ENCODE results near the gene EDEM1. TPM values are rescaled to one million over a fixed set of nuclear protein-coding genes. Genes with fewer than 3 reads are reported as not detected.

EDEM1 gene
- total and polyA plus RNA-seq, 2 donors (not counting 1 experiment from before 2014, with no cell fraction given), result 58.3 to 167 TPM

DNA sequence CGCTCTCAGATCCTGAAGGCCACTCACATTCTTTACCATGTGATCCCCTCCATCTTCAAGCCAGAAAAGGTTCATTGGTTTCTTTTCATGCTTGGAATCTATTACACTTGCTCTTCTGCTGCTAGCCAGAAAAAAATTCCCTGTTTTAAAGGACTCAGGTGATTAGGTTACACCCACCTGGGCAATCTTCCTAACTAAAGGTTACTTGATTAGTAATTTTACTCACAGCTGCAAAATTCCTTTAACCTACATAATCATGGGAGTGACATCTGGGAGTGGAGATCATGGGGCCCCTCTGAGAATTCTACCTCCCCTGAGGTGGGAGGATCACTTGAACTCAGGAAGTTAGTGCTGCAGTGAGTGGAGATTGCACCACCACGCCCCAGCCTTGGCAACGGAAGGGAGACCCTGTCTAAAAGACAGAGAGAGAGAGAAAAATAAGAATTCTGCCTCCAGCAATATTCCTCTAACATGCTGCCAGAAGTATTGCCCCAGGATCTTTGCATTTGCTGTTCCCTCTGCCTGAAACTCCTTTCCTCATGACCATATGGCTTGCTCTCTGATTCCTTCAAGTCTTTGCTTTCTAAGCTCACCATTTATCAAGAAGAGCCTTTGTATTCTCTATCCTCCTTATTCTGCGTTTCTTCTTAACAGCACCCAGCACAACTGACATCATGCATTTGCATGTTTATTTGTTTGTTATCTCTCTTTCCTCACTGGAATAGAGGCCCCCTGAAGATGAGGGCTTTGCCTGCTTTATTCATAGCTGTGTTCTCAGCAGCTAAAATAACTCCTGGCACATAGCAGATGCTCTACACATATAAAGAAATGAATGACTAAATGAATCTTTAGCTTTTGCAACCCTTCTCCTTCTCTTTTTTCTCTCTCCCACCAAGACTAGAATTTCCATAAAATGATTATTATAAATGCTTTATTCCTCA, 68.2 kb downstream of the EDEM1 start:
- H3K27ac Mint-ChIP-seq, result no peak overlapping the region
- DNase-seq (no peak), ATAC-seq (ENCODE audit: low read depth) (no peak)
- POLR2A ChIA-PET, result no interaction called here
- H3K4me1 Mint-ChIP-seq, result peaks cover 23% of the 10 kb centered on the region
- H3K9ac ChIP-seq (ENCODE audit: low read length), result no peak overlapping the region
- TF ChIP-seq, protein P1, sequence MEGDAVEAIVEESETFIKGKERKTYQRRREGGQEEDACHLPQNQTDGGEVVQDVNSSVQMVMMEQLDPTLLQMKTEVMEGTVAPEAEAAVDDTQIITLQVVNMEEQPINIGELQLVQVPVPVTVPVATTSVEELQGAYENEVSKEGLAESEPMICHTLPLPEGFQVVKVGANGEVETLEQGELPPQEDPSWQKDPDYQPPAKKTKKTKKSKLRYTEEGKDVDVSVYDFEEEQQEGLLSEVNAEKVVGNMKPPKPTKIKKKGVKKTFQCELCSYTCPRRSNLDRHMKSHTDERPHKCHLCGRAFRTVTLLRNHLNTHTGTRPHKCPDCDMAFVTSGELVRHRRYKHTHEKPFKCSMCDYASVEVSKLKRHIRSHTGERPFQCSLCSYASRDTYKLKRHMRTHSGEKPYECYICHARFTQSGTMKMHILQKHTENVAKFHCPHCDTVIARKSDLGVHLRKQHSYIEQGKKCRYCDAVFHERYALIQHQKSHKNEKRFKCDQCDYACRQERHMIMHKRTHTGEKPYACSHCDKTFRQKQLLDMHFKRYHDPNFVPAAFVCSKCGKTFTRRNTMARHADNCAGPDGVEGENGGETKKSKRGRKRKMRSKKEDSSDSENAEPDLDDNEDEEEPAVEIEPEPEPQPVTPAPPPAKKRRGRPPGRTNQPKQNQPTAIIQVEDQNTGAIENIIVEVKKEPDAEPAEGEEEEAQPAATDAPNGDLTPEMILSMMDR (IDR thresholded peaks at IDR 0.05), result no peak
- no peak for TF ChIP-seq EZH2 (IDR thresholded peaks at IDR 0.05; ENCODE audit: borderline replicate concordance, insufficient read depth, low read depth, low read length, poor library complexity, severe bottlenecking)
- H2AFZ ChIP-seq (ENCODE audit: insufficient read depth, low read depth, low read length, poor library complexity, severe bottlenecking), result no peak overlapping the region
- H3K4me1 ChIP-seq (ENCODE audit: control insufficient read depth in 2 of 2, insufficient read depth in 2 of 2, low read length in 2 of 2), result peaks cover 17 to 19% of the 10 kb centered on the region in 2 donors
- no peaks in the 10 kb centered on the region for H3K9me3 Mint-ChIP-seq (ENCODE audit: insufficient read depth)
- H3K4me3 Mint-ChIP-seq, result no peak overlapping the region
- CTCF ChIA-PET, result interaction anchor here (1.1 kb wide), 1 partner anchor 74 kb away, joined by 3 read pairs; no protein-coding TSS in a partner anchor
- H3K36me3 ChIP-seq (replicated peaks in 1 of 2; ENCODE audit: control extremely low read depth in 1 of 2, control insufficient read depth in 1 of 2, extremely low read depth in 1 of 2, insufficient read depth in 2 of 2, low read length in 1 of 2), result no peaks in the 10 kb centered on the region
- no peaks in the 10 kb centered on the region for H3K27me3 ChIP-seq (replicated peaks in 1 of 4; ENCODE audit: control extremely low read depth in 1 of 4, control insufficient read depth in 3 of 4, insufficient read depth in 4 of 4, low read length in 3 of 4)
- H3K4me3 ChIP-seq (ENCODE audit: control extremely low read depth in 1 of 5, extremely low read depth in 1 of 5, insufficient read depth in 1 of 5, low read depth in 2 of 5, low read length in 4 of 5), result no peak overlapping the region
- intact Hi-C loops (cut with micrococcal nuclease), result no loop called here
- H3K79me2 ChIP-seq (ENCODE audit: control insufficient read depth, insufficient read depth, low read length), result no peaks in the 10 kb centered on the region
- H3K9me3 ChIP-seq (ENCODE audit: control extremely low read depth in 1 of 3, control insufficient read depth in 2 of 3, insufficient read depth in 1 of 3, low read length in 2 of 3), result peaks cover 0 to 3% (median 0%) of the 10 kb centered on the region in 3 donors
- no peaks in the 10 kb centered on the region for H3K27me3 Mint-ChIP-seq
- peak overlapping the region; percentile 20 for H3K4me2 ChIP-seq (replicated peaks; ENCODE audit: low read depth, low read length, poor library complexity, severe bottlenecking)
- no peaks in the 10 kb centered on the region for H4K20me1 ChIP-seq (ENCODE audit: control insufficient read depth, insufficient read depth, low read length, poor library complexity, severe bottlenecking)
- WGBS (ENCODE audit: insufficient coverage), result 100% methylated on average over 1 of the region's 4 CpGs
- no peak overlapping the region for H3K27ac ChIP-seq (ENCODE audit: low read length in 2 of 2)

GRCh38 chr3:5258526-5258925, 71.0 kb downstream of the EDEM1 start:
- Mint-ChIP-seq H3K27me3 (no peaks in the 10 kb centered on the region), H3K4me1 (peaks cover 41% of the 10 kb centered on the region), H3K4me3 (no peak overlapping the region), H3K9me3 (ENCODE audit: insufficient read depth) (no peaks in the 10 kb centered on the region), H3K27ac (no peak overlapping the region)
- peaks cover 30 to 35% of the 10 kb centered on the region in 2 donors for H3K4me1 ChIP-seq (ENCODE audit: control insufficient read depth in 2 of 2, insufficient read depth in 2 of 2, low read length in 2 of 2)
- CTCF ChIA-PET, result no interaction called here
- H3K36me3 ChIP-seq (replicated peaks in 1 of 2; ENCODE audit: control extremely low read depth in 1 of 2, control insufficient read depth in 1 of 2, extremely low read depth in 1 of 2, insufficient read depth in 2 of 2, low read length in 1 of 2), result no peaks in the 10 kb centered on the region
- H3K27me3 ChIP-seq (replicated peaks in 1 of 4; ENCODE audit: control extremely low read depth in 1 of 4, control insufficient read depth in 3 of 4, insufficient read depth in 4 of 4, low read length in 3 of 4), result no peaks in the 10 kb centered on the region
- TF ChIP-seq, protein P1 (IDR thresholded peaks at IDR 0.05), result no peak
- TF ChIP-seq EZH2 (IDR thresholded peaks at IDR 0.05; ENCODE audit: borderline replicate concordance, insufficient read depth, low read depth, low read length, poor library complexity, severe bottlenecking), result no peak
- no peak overlapping the region for H3K4me3 ChIP-seq (ENCODE audit: control extremely low read depth in 1 of 5, extremely low read depth in 1 of 5, insufficient read depth in 1 of 5, low read depth in 2 of 5, low read length in 4 of 5)
- H3K79me2 ChIP-seq (ENCODE audit: control insufficient read depth, insufficient read depth, low read length), result no peaks in the 10 kb centered on the region
- H4K20me1 ChIP-seq (ENCODE audit: control insufficient read depth, insufficient read depth, low read length, poor library complexity, severe bottlenecking), result no peaks in the 10 kb centered on the region
- H2AFZ ChIP-seq (ENCODE audit: insufficient read depth, low read depth, low read length, poor library complexity, severe bottlenecking), result no peak overlapping the region
- no peak for ATAC-seq (ENCODE audit: low read depth)
- H3K4me2 ChIP-seq (replicated peaks; ENCODE audit: low read depth, low read length, poor library complexity, severe bottlenecking), result no peak overlapping the region
- no peak for DNase-seq
- peaks cover 0 to 3% (median 0%) of the 10 kb centered on the region in 3 donors for H3K9me3 ChIP-seq (ENCODE audit: control extremely low read depth in 1 of 3, control insufficient read depth in 2 of 3, insufficient read depth in 1 of 3, low read length in 2 of 3)
- intact Hi-C loops (cut with micrococcal nuclease), result no loop called here
- POLR2A ChIA-PET, result no interaction called here
- 100% methylated on average over 1 of the region's 3 CpGs for WGBS (ENCODE audit: insufficient coverage)
- no peak overlapping the region for H3K27ac ChIP-seq (ENCODE audit: low read length in 2 of 2)
- H3K9ac ChIP-seq (ENCODE audit: low read length), result no peak overlapping the region

Data from B cell (primary cell).